Caco-2 (cell line): Measurements from ENCODE around the gene KLF3. TPM values are rescaled to one million over a fixed set of nuclear protein-coding genes. Genes with fewer than 3 reads are reported as not detected.

ENCODE experiments used
- BruUV-seq: library from RNA; stranded (reverse); fragments of 400-500 nt; replicated peaks from 2 replicates; lab custom pipeline; 2021; lab: Mats Ljungman, UMichigan
- CTCF ChIA-PET: fragments of 300-600 bp; sonication (Branson Sonifier 250); formaldehyde crosslinking; loops from one replicate; lab custom pipeline; 2022; ENCODE audit warnings: antibody characterized with exemption; lab: Charles Lee
- POLR2A ChIA-PET: fragments of 300-600 bp; sonication (Branson Sonifier 250); formaldehyde crosslinking; loops from one replicate; lab custom pipeline; 2022; ENCODE audit warnings: antibody characterized with exemption; lab: Charles Lee
- DNase-seq, 2 experiments: peaks; one replicate each; pipeline versions ENCODE4 v3.0.0 to v3.0.0-alpha.2; 2020 to 2022
- H3K27me3 ChIP-seq: replicated peaks from 2 replicates; pipeline ENCODE4 v1.6.0; 2011; ENCODE audit warnings: low read length; ENCODE audit not compliant: control insufficient read depth, insufficient read depth
- H3K36me3 ChIP-seq: 2 replicates; pipeline ENCODE4 v1.5.1; 2011; ENCODE audit warnings: low read length; ENCODE audit not compliant: control insufficient read depth, insufficient read depth
- H3K4me1 ChIP-seq: fragments of 250-450 bp; sonication (Bioruptor Pico); 2 replicates; pipeline ENCODE4 v1.5.1; 2020; ENCODE audit warnings: mild to moderate bottlenecking
- H3K4me3 ChIP-seq: 2 replicates; pipeline ENCODE4 v1.5.1; 2011; ENCODE audit warnings: low read depth, mild to moderate bottlenecking, control low read depth, low read length
- H3K9me3 ChIP-seq: fragments of 250-450 bp; sonication (Bioruptor Pico); 2 replicates; pipeline ENCODE4 v1.5.1; 2020; ENCODE audit warnings: mild to moderate bottlenecking, moderate library complexity
- H3K27ac Mint-ChIP-seq: one replicate; pipeline ENCODE4 v1.8.0; 2022; ENCODE audit warnings: mixed read lengths; ENCODE audit not compliant: unreplicated experiment
- H3K27me3 Mint-ChIP-seq: one replicate; pipeline ENCODE4 v1.8.0; 2022; ENCODE audit warnings: mixed read lengths; ENCODE audit not compliant: insufficient read depth, unreplicated experiment
- H3K36me3 Mint-ChIP-seq: one replicate; pipeline ENCODE4 v1.8.0; 2022; ENCODE audit warnings: mild to moderate bottlenecking, mixed read lengths; ENCODE audit not compliant: insufficient read depth, unreplicated experiment
- H3K4me1 Mint-ChIP-seq: one replicate; pipeline ENCODE4 v1.8.0; 2022; ENCODE audit warnings: low read depth, mixed read lengths; ENCODE audit not compliant: unreplicated experiment
- H3K4me3 Mint-ChIP-seq: one replicate; pipeline ENCODE4 v1.8.0; 2022; ENCODE audit warnings: mild to moderate bottlenecking, moderate library complexity, mixed read lengths; ENCODE audit not compliant: unreplicated experiment
- H3K9me3 Mint-ChIP-seq: one replicate; pipeline ENCODE4 v1.8.0; 2022; ENCODE audit warnings: mixed read lengths; ENCODE audit not compliant: unreplicated experiment
- CTCF ChIP-seq, 2 experiments: fragments of 200-600 bp in 1 of 2; IDR thresholded peaks; 1 replicate in 1 of 2; 2 replicates in 1 of 2; pipeline versions ENCODE4 v1.5.1 to v1.8.0; 2011 to 2022; ENCODE audit warnings: antibody characterized with exemption in 1 of 2, control low read depth in 1 of 2, inconsistent platforms in 1 of 2, low read depth in 1 of 2, low read length in 1 of 2, mild to moderate bottlenecking in 1 of 2, moderate library complexity in 1 of 2; ENCODE audit not compliant: insufficient read depth in 1 of 2, severe bottlenecking in 1 of 2, unreplicated experiment in 1 of 2
- intact Hi-C: fragments of 100-400 bp; cut with micrococcal nuclease; formaldehyde crosslinking; loops from one replicate; pipeline ENCODE4 v1.10.0; 2022; ENCODE audit not compliant: unreplicated experiment
- total RNA-seq: library from RNA; stranded (reverse); gene quantifications from 2 replicates; pipeline ENCODE4 v1.2.3, GENCODE V29; 2022

The KLF3 gene
- total RNA-seq, 1 experiment from 2014 or later, result 34.8 TPM

- DNase-seq, result no peak
- no peaks in the 10 kb centered on the region for H3K27me3 ChIP-seq
- peak overlapping the region; percentile 20 for H3K27ac Mint-ChIP-seq
- H3K4me3 Mint-ChIP-seq, result no peak overlapping the region
- H3K4me1 Mint-ChIP-seq, result peaks cover 21% of the 10 kb centered on the region
- peaks cover 23% of the 10 kb centered on the region for H3K4me1 ChIP-seq
- ChIA-PET POLR2A (no interaction called here), CTCF (no interaction called here)
- no peak overlapping the region for H3K4me3 ChIP-seq
- intact Hi-C loops, result loop anchor here (5.0 kb wide), 1 partner anchor 343 kb away; no protein-coding TSS in a partner anchor
- TF ChIP-seq CTCF (IDR thresholded peaks at IDR 0.05; ENCODE audit: insufficient read depth in 1 of 2, low read depth in 1 of 2, low read length in 1 of 2, severe bottlenecking in 1 of 2, unreplicated experiment in 1 of 2), result no peak
- no TSS peak for BruUV-seq
- H3K9me3 ChIP-seq, result no peaks in the 10 kb centered on the region
- no peaks in the 10 kb centered on the region for H3K27me3 Mint-ChIP-seq
- no peaks in the 10 kb centered on the region for H3K36me3 Mint-ChIP-seq
- H3K9me3 Mint-ChIP-seq, result peaks cover 7% of the 10 kb centered on the region
- no peaks in the 10 kb centered on the region for H3K36me3 ChIP-seq
These were observed 43.9 kb upstream of the KLF3 start for GRCh38 chr4:38620065-38620464.

- no peak for TF ChIP-seq CTCF (IDR thresholded peaks at IDR 0.05; ENCODE audit: insufficient read depth in 1 of 2, low read depth in 1 of 2, low read length in 1 of 2, severe bottlenecking in 1 of 2, unreplicated experiment in 1 of 2)
- peaks cover 7% of the 10 kb centered on the region for H3K9me3 Mint-ChIP-seq
- TSS peak; percentile 66 for BruUV-seq
- H3K36me3 Mint-ChIP-seq, result no peaks in the 10 kb centered on the region
- H3K27ac Mint-ChIP-seq, result peak overlapping the region; percentile 65
- POLR2A ChIA-PET, result interaction anchor here (0.6 to 1.0 kb wide), 3 partner anchors 43 to 934 kb away, joined by 4 to 10 read pairs (median 6); partner anchors contain the start of gene RELL1
- no peaks in the 10 kb centered on the region for H3K27me3 Mint-ChIP-seq
- H3K4me3 Mint-ChIP-seq, result peak overlapping the region; percentile 65
- H3K4me3 ChIP-seq, result no peak overlapping the region
- H3K27me3 ChIP-seq, result no peaks in the 10 kb centered on the region
- peaks cover 23% of the 10 kb centered on the region for H3K4me1 ChIP-seq
- DNase-seq, result no peak
- H3K36me3 ChIP-seq, result no peaks in the 10 kb centered on the region
- no peaks in the 10 kb centered on the region for H3K9me3 ChIP-seq
- CTCF ChIA-PET, result interaction anchor here (0.7 to 1.3 kb wide), 4 partner anchors 50 to 343 kb away, joined by 3 to 4 read pairs (median 3); no protein-coding TSS in a partner anchor
- intact Hi-C loops, result loop anchor here (1.0 to 5.0 kb wide), 5 partner anchors 47 to 343 kb away; no protein-coding TSS in a partner anchor
- peaks cover 21% of the 10 kb centered on the region for H3K4me1 Mint-ChIP-seq
These were observed 43.4 kb upstream of the KLF3 start for GRCh38 chr4:38620527-38621027.

GRCh38 chr4:38621028-38621684 is 42.8 kb upstream of the KLF3 start:
- ChIA-PET CTCF (interaction anchor here (0.7 to 1.3 kb wide), 6 partner anchors 50 to 460 kb away, joined by 3 to 4 read pairs (median 3); no protein-coding TSS in a partner anchor), POLR2A (interaction anchor here (0.6 to 1.0 kb wide), 3 partner anchors 42 to 935 kb away, joined by 4 to 10 read pairs (median 6); partner anchors contain the start of gene RELL1)
- H3K27me3 ChIP-seq, result no peaks in the 10 kb centered on the region
- no peak for TF ChIP-seq CTCF (IDR thresholded peaks at IDR 0.05; ENCODE audit: insufficient read depth in 1 of 2, low read depth in 1 of 2, low read length in 1 of 2, severe bottlenecking in 1 of 2, unreplicated experiment in 1 of 2)
- H3K36me3 ChIP-seq, result no peaks in the 10 kb centered on the region
- intact Hi-C loops, result loop anchor here (1.0 to 5.0 kb wide), 5 partner anchors 46 to 344 kb away; no protein-coding TSS in a partner anchor
- H3K4me1 Mint-ChIP-seq, result peaks cover 21% of the 10 kb centered on the region
- H3K4me3 Mint-ChIP-seq, result peak overlapping the region; percentile 65
- no peaks in the 10 kb centered on the region for H3K36me3 Mint-ChIP-seq
- peaks cover 7% of the 10 kb centered on the region for H3K9me3 Mint-ChIP-seq
- H3K4me1 ChIP-seq, result peaks cover 23% of the 10 kb centered on the region
- H3K27me3 Mint-ChIP-seq, result no peaks in the 10 kb centered on the region
- H3K27ac Mint-ChIP-seq, result peak overlapping the region; percentile 65
- H3K9me3 ChIP-seq, result no peaks in the 10 kb centered on the region
- no TSS peak for BruUV-seq
- DNase-seq, result peak; percentile 81 to 90
- H3K4me3 ChIP-seq, result no peak overlapping the region
